Activated CD8-positive, alpha-beta memory T cell treated with anti-CD3 and anti-CD28 coated beads, Interleukin-2, amount 10 ng/mL, durations not matched to agents 7 days and 5 days (primary cell): ENCODE results near the gene ZNF334. TPM values are rescaled to one million over a fixed set of nuclear protein-coding genes. Genes with fewer than 3 reads are reported as not detected.

Experiments
- ATAC-seq: fragments of 150-1000 bp; cut with Tn5 transposase; one replicate; pipeline ENCODE4 v1.10.0; 2021; ENCODE audit warnings: moderate library complexity
- CTCF ChIA-PET: fragments of 350-600 bp; sonication (Branson Sonifier 250); formaldehyde crosslinking; loops from one replicate; lab custom pipeline; 2021; ENCODE audit warnings: antibody characterized with exemption; lab: Charles Lee
- DNase-seq: peaks from one replicate; pipeline ENCODE4 v3.0.0-alpha.2; 2020
- H3K27ac Mint-ChIP-seq: one replicate; pipeline ENCODE4 v1.8.0; 2021; ENCODE audit warnings: mild to moderate bottlenecking, mixed read lengths
- H3K27me3 Mint-ChIP-seq: one replicate; pipeline ENCODE4 v1.8.0; 2021; ENCODE audit warnings: mixed read lengths
- H3K36me3 Mint-ChIP-seq: one replicate; pipeline ENCODE4 v1.8.0; 2021; ENCODE audit warnings: mild to moderate bottlenecking, mixed read lengths
- H3K4me1 Mint-ChIP-seq: one replicate; pipeline ENCODE4 v1.8.0; 2021; ENCODE audit warnings: mixed read lengths
- H3K4me3 Mint-ChIP-seq: one replicate; pipeline ENCODE4 v1.8.0; 2021; ENCODE audit warnings: mild to moderate bottlenecking, moderate library complexity, mixed read lengths
- H3K9me3 Mint-ChIP-seq: one replicate; pipeline ENCODE4 v1.8.0; 2022; ENCODE audit warnings: low read depth, mixed read lengths
- total RNA-seq, 2 experiments: library from RNA; stranded (reverse); gene quantifications; one replicate each; pipeline ENCODE4 v1.2.3, GENCODE V29; 2021

ZNF334 gene
- total RNA-seq, 2 experiments from 2014 or later, result 1.7 to 1.8 TPM

DNA sequence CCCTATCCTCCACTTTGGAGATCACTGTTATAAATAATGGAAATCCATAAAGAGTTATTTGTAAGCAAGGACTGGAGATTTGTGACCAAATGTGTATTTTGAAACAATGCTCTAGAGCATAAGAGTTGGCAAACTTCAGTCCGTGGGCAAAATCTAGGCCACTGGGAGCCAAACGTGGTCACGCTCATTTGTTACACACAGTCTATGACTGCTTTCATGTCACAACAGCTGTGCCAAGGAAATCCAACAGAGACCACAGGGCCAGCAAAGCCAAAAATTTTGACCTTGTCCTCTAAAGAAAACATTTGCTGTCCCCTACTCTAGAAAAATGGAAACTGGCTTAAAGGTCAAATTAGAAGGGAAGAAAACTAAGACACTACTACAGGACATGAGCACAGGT is 7.9 kb downstream of the ZNF334 start:
- peaks cover 46% of the 10 kb centered on the region for H3K9me3 Mint-ChIP-seq
- H3K27ac Mint-ChIP-seq, result no peak overlapping the region
- no peak for DNase-seq
- H3K36me3 Mint-ChIP-seq, result peaks cover 42% of the 10 kb centered on the region
- no peak overlapping the region for H3K4me3 Mint-ChIP-seq
- no peak for ATAC-seq
- H3K4me1 Mint-ChIP-seq, result peaks cover 11% of the 10 kb centered on the region
- H3K27me3 Mint-ChIP-seq, result peaks cover 6% of the 10 kb centered on the region
- CTCF ChIA-PET, result interaction anchor here (1.0 kb wide), 1 partner anchor 17 kb away, joined by 3 read pairs; no protein-coding TSS in a partner anchor

DNA sequence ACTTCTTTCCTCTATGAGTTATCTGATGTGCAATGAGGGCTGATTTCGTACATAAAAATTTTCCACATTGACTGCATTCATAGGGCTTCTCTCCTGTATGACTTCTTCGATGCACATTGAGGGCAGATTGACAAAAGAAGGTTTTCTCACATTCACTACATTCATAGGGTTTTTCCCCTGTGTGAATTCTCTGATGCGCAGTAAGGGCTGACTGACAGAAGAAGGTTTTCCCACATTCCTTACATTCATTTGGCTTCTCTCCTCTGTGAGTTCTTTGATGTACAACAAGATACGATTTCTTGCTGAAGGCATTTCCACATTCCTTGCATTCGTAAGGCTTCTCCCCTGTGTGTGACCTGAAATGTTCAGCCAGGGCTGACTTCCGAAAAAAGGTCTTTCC is 11.4 kb downstream of the ZNF334 start:
- Mint-ChIP-seq H3K4me3 (no peak overlapping the region), H3K27me3 (no peaks in the 10 kb centered on the region), H3K36me3 (peaks cover 37% of the 10 kb centered on the region), H3K4me1 (no peaks in the 10 kb centered on the region), H3K9me3 (peaks cover 48% of the 10 kb centered on the region), H3K27ac (no peak overlapping the region)
- CTCF ChIA-PET, result no interaction called here
- ATAC-seq, result no peak
- no peak for DNase-seq

DNA sequence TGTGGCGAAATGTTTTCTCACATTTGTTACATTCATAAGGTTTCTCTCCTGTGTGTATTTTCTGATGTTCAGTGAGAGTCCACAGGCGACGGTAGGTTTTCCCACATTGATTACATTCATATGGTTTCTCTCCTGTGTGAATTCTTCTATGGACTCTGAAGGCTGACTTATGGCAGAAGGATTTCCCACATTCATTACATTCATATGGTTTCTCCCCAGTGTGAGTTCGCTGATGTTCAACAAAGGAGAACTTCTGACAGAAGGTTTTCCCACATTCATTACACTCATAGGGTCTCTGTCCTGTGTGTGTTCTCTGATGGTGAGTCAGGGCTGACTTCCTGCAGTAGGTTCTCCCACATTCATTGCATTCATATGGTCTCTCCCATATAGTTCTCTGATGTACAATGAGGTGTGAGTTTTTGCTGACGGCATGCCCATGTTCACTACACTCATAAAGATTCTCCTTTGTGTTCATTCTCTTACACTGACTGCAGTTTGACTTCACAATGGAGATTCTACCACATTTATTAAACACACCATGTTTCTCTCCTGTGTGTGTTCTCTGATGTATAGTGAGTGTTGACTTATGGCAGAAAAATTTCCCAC is 11.9 kb downstream of the ZNF334 start:
- peaks cover 36% of the 10 kb centered on the region for H3K36me3 Mint-ChIP-seq
- H3K27me3 Mint-ChIP-seq, result no peaks in the 10 kb centered on the region
- H3K9me3 Mint-ChIP-seq, result peaks cover 48% of the 10 kb centered on the region
- CTCF ChIA-PET, result no interaction called here
- DNase-seq (no peak), ATAC-seq (no peak)
- no peak overlapping the region for H3K27ac Mint-ChIP-seq
- no peaks in the 10 kb centered on the region for H3K4me1 Mint-ChIP-seq
- no peak overlapping the region for H3K4me3 Mint-ChIP-seq

DNA sequence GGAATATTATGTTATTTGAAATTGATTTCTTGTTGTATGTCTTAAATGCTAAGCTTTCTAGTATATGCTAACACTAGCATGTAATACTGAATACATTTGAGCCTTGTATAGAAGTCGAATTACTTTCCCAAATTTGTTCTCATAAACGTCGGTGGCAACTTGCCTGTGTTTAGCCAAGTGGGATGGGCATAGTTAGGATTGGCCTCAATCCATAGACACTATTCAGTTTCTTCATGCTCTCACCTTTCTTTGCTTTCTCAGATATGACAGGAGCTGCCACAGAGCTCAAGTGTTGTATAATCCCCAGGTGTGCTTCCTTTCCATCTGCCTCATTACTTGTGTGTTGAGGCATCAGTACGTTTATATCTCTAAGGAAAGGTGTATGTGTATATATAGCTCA is 19.3 kb downstream of the ZNF334 start:
- CTCF ChIA-PET, result no interaction called here
- Mint-ChIP-seq H3K9me3 (peaks cover 3% of the 10 kb centered on the region), H3K27me3 (peaks cover 41% of the 10 kb centered on the region), H3K27ac (no peak overlapping the region), H3K36me3 (no peaks in the 10 kb centered on the region), H3K4me1 (no peaks in the 10 kb centered on the region), H3K4me3 (no peak overlapping the region)
- DNase-seq, result no peak
- no peak for ATAC-seq

DNA sequence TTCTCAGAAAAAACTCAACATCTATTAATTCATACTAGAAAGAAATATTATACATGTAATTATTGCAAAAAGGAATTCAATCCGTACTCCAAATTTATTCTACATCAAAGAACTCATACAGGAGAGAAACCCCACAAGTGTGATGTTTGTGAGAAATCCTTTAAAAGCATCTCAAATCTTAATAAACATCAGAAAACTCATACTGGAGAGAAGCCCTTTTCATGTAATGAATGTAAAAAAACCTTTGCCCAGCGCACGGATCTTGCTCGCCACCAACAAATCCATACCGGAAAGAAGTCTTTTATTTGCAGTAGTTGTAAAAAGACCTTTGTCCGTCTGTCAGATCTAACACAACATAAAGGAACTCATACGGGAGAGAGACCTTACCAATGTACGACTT is 22.0 kb downstream of the ZNF334 start:
- peaks cover 64% of the 10 kb centered on the region for H3K27me3 Mint-ChIP-seq
- H3K4me3 Mint-ChIP-seq, result no peak overlapping the region
- no peaks in the 10 kb centered on the region for H3K36me3 Mint-ChIP-seq
- DNase-seq (no peak), ATAC-seq (no peak)
- H3K27ac Mint-ChIP-seq, result no peak overlapping the region
- H3K9me3 Mint-ChIP-seq, result peaks cover 3% of the 10 kb centered on the region
- CTCF ChIA-PET, result no interaction called here
- H3K4me1 Mint-ChIP-seq, result no peaks in the 10 kb centered on the region

DNA sequence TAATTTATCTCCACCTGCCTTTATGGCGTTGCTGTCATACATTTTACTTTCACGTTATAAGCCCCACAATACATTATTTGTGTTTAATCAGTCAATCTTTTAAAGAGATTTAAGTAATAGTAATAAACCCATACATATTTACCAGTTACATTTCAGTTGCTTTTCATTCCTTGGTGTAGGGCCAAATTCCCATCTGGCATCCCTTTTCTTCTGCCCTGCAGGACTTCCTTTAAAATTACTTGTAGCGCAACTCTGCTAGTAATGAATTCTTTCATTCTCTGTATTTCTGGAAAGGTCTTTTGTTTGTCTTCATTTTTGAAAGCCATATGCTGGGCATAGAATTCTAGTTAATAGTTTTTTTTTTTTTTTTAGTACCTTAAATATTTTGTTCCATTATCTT is 24.9 kb downstream of the ZNF334 start:
- ATAC-seq, result no peak
- no peak overlapping the region for H3K27ac Mint-ChIP-seq
- peaks cover 4% of the 10 kb centered on the region for H3K4me1 Mint-ChIP-seq
- peaks cover 77% of the 10 kb centered on the region for H3K27me3 Mint-ChIP-seq
- H3K36me3 Mint-ChIP-seq, result no peaks in the 10 kb centered on the region
- DNase-seq, result no peak
- H3K9me3 Mint-ChIP-seq, result peaks cover 3% of the 10 kb centered on the region
- CTCF ChIA-PET, result no interaction called here
- no peak overlapping the region for H3K4me3 Mint-ChIP-seq

DNA sequence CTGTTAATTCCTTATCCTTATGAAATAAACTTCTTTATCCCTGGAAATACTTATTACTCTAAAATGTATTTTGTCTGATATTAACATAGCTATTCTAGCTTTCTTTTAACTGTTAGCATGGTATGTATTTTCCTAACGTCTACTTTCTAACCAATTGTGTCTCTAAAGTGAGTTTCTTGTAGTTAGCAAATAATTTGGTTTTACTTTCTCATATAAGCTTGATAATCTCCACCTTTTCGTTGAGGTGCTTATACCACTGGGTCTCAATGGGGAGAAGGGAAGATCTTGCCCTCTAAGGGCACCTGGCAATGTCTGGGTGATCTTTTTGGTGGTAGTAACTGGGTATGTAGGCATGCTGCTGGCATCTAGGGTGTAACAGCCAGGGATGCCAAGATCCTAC is 25.7 kb downstream of the ZNF334 start:
- no peak overlapping the region for H3K4me3 Mint-ChIP-seq
- peaks cover 3% of the 10 kb centered on the region for H3K9me3 Mint-ChIP-seq
- no peak for ATAC-seq
- H3K27ac Mint-ChIP-seq, result no peak overlapping the region
- CTCF ChIA-PET, result interaction anchor here (1.7 kb wide), 1 partner anchor 26 kb away, joined by 3 read pairs; the partner anchor contains the start of gene ZNF334
- H3K4me1 Mint-ChIP-seq, result peaks cover 4% of the 10 kb centered on the region
- H3K36me3 Mint-ChIP-seq, result no peaks in the 10 kb centered on the region
- DNase-seq, result no peak
- peaks cover 76% of the 10 kb centered on the region for H3K27me3 Mint-ChIP-seq

DNA sequence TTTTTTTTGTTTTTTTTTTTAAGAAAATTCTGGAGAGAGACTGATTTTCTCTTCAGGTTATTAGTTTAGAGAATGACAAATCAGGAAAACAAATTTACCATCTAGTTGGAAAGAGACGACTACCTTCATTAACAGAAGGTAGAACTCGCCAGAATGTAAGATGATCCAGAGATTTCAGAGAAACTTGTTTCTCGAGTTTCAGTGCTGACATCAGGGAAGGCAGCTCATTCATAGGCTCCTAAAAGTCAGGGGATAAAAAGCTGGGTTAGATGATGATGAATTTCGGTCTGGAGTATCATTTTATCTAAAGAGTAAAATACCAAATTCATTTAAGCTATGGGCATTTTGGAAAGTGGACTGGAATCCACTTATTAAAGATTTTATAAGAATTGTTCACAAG is 27.9 kb downstream of the ZNF334 start:
- DNase-seq (no peak), ATAC-seq (no peak)
- CTCF ChIA-PET, result interaction anchor here (1.1 kb wide), 2 partner anchors 11 to 179 kb away, joined by 3 to 4 read pairs; no protein-coding TSS in a partner anchor
- H3K4me3 Mint-ChIP-seq, result no peak overlapping the region
- H3K4me1 Mint-ChIP-seq, result peaks cover 4% of the 10 kb centered on the region
- no peaks in the 10 kb centered on the region for H3K36me3 Mint-ChIP-seq
- no peak overlapping the region for H3K27ac Mint-ChIP-seq
- H3K27me3 Mint-ChIP-seq, result peaks cover 75% of the 10 kb centered on the region
- no peaks in the 10 kb centered on the region for H3K9me3 Mint-ChIP-seq

DNA sequence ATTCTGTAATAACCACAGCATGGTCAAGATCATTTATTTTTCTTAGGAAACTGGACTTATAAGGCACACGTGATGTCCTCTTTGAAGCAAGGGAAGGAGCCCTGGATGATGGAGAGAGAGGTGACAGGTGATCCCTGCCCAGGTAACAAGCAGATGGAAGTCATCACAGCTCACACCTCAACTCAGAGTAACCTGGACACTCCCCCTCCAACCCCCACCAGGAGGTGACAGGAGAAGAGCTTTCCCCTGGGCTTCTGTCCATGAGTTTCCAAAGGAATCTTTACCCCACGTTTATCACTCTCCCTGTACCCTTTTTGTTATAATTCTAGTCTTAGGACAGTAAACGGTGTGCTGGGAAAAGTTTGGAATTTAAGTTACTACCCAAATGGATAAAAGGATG is 28.4 kb downstream of the ZNF334 start:
- H3K4me1 Mint-ChIP-seq, result peaks cover 4% of the 10 kb centered on the region
- no peak overlapping the region for H3K27ac Mint-ChIP-seq
- H3K9me3 Mint-ChIP-seq, result no peaks in the 10 kb centered on the region
- no peak overlapping the region for H3K4me3 Mint-ChIP-seq
- ATAC-seq (no peak), DNase-seq (no peak)
- peaks cover 73% of the 10 kb centered on the region for H3K27me3 Mint-ChIP-seq
- CTCF ChIA-PET, result interaction anchor here (1.1 kb wide), 1 partner anchor 178 kb away, joined by 3 read pairs; no protein-coding TSS in a partner anchor
- H3K36me3 Mint-ChIP-seq, result no peaks in the 10 kb centered on the region

DNA sequence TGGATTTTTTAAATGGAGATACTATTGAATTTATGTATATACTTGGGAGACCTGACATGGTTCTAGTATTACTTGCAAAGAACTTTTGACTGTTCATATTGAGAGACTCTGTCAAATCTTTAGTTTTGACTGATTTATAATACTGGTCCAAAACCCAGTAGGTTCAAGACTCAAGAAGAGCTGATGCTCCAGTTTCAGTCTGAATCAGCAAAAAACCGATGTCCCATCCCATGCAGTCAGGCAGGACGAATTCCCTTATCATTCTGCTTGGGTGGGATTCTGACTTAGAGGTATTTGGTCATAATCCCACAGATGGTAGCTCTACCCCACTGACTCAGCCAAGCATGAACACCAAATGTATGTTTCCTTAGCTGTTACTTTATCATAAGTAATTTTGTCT is 29.5 kb downstream of the ZNF334 start:
- no peak overlapping the region for H3K4me3 Mint-ChIP-seq
- DNase-seq (no peak), ATAC-seq (no peak)
- no peak overlapping the region for H3K27ac Mint-ChIP-seq
- no peaks in the 10 kb centered on the region for H3K36me3 Mint-ChIP-seq
- H3K9me3 Mint-ChIP-seq, result no peaks in the 10 kb centered on the region
- CTCF ChIA-PET, result no interaction called here
- peaks cover 73% of the 10 kb centered on the region for H3K27me3 Mint-ChIP-seq
- peaks cover 4% of the 10 kb centered on the region for H3K4me1 Mint-ChIP-seq

DNA sequence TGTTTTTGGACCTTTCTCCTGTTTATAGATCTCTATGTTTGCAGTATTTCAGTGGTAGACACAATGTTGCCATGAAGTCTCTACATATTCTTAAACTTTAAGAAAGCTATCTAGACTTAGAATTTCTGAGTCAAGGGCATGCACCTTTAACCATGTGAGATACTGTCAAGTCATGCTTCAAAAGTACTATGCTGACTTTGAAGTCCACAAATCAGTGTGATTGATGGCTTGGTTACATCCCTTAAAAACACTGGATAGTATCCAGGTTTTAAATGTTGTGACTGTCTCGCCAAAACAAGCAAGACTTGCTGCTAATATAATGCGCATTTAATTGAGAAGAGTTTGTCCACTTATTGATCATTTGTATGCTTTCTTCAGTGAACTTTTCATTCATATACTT is 30.5 kb downstream of the ZNF334 start:
- CTCF ChIA-PET, result no interaction called here
- ATAC-seq (no peak), DNase-seq (no peak)
- H3K9me3 Mint-ChIP-seq, result no peaks in the 10 kb centered on the region
- no peaks in the 10 kb centered on the region for H3K36me3 Mint-ChIP-seq
- H3K27ac Mint-ChIP-seq, result no peak overlapping the region
- peaks cover 73% of the 10 kb centered on the region for H3K27me3 Mint-ChIP-seq
- H3K4me3 Mint-ChIP-seq, result no peak overlapping the region
- peaks cover 4% of the 10 kb centered on the region for H3K4me1 Mint-ChIP-seq

DNA sequence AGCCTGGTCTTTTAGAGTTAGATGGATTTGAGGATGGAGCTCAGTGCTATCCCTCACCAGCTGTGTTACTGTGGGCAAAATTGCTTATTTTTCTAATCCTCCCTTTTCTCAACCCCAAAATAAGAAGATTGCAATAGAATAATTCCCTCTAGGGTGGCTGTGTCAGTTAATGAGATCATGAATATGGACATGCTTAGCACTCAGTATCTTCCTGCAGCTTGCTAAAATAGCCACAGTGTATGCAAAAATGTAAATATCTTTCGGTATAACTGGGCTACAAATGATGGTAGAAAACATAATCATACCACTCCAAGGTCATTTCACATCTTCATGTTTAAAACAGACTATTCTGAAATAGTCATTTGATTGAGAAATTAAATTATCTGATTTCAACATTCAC is 35.7 kb downstream of the ZNF334 start:
- Mint-ChIP-seq H3K4me1 (no peaks in the 10 kb centered on the region), H3K4me3 (no peak overlapping the region), H3K27me3 (peaks cover 58% of the 10 kb centered on the region), H3K27ac (no peak overlapping the region), H3K36me3 (no peaks in the 10 kb centered on the region), H3K9me3 (no peaks in the 10 kb centered on the region)
- CTCF ChIA-PET, result no interaction called here
- ATAC-seq (no peak), DNase-seq (no peak)

DNA sequence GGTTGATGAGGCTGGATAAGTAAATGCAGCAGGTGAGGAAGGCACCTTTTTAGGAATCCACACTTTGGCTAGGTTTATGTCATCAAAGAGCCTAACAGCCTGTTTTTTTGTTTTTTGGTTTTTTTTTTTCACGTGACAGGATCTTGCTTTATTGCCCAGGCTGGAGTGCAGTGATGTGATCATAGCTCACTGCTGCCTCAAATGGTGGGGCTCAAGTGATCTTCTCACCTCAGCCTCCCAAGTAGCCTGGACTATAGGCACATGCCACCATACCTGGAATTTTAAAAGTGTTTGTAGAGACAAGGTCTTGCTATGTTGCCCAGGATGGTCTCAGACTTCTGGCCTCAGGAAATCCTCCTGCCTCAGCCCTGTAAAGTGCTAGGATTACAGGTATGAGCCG is 36.1 kb downstream of the ZNF334 start:
- CTCF ChIA-PET, result no interaction called here

DNA sequence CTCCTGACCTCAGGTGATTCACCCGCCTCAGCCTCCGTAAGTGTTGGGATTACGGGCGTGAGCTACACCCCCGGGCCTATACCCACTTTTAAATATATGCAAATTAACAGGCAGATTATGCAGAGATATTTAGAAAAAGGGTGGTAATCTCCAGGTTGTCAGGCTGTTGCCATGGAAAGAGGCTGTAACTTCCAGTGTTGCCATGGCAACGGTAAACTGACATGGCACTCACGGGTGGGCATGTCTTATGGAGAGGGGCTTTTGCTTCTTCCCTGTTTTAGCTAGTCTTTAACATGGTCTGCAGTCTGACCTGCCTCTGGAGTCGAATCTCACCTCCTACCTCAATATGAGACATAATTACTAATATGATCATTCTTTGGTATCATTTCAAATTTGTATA is 44.9 kb downstream of the ZNF334 start:
- ATAC-seq, result no peak
- Mint-ChIP-seq H3K4me3 (no peak overlapping the region), H3K9me3 (no peaks in the 10 kb centered on the region), H3K27ac (no peak overlapping the region), H3K4me1 (no peaks in the 10 kb centered on the region), H3K36me3 (no peaks in the 10 kb centered on the region), H3K27me3 (peaks cover 26% of the 10 kb centered on the region)
- no peak for DNase-seq
- CTCF ChIA-PET, result no interaction called here

More for the DNA sequence above, 36.1 kb downstream of the ZNF334 start:
- Mint-ChIP-seq H3K4me3 (no peak overlapping the region), H3K4me1 (no peaks in the 10 kb centered on the region), H3K27ac (no peak overlapping the region), H3K27me3 (peaks cover 62% of the 10 kb centered on the region), H3K9me3 (no peaks in the 10 kb centered on the region), H3K36me3 (no peaks in the 10 kb centered on the region)
- DNase-seq (no peak), ATAC-seq (no peak)
